Stimulated activated naive B cell treated with anti-CD40 and anti-IgM and Interleukin-4, amounts not matched to agents 10 μg/mL and 1 μg/mL and 100 μg/mL, for 72 hours (primary cell): ENCODE results near the gene ANXA11.
"Not testable (repeated sequence)": the region's sequence is repeated elsewhere in the genome, so short reads cannot be mapped to it uniquely, and the experiment has no call there.

Experiments used
- ATAC-seq, 2 donors: fragments of 150-1000 bp; cut with Tn5 transposase; replicated peaks; 2 replicates each; pipeline ENCODE4 v1.10.0; 2021; ENCODE audit warnings: moderate library complexity in 1 of 2
- DNase-seq: peaks from one replicate; pipeline ENCODE4 v3.0.0; 2021
- H3K27ac Mint-ChIP-seq: one replicate; pipeline ENCODE4 v1.8.0; 2022; ENCODE audit warnings: mild to moderate bottlenecking, mixed read lengths
- H3K27me3 Mint-ChIP-seq, 2 donors: one replicate each; pipeline ENCODE4 v1.8.0; 2022; ENCODE audit warnings: mixed read lengths in 2 of 2
- H3K36me3 Mint-ChIP-seq, 2 donors: one replicate each; pipeline ENCODE4 v1.8.0; 2022; ENCODE audit warnings: mixed read lengths in 2 of 2, mild to moderate bottlenecking in 1 of 2
- H3K4me1 Mint-ChIP-seq, 2 donors: one replicate each; pipeline ENCODE4 v1.8.0; 2022; ENCODE audit warnings: mixed read lengths in 2 of 2, mild to moderate bottlenecking in 1 of 2
- H3K4me3 Mint-ChIP-seq, 2 donors: one replicate each; pipeline ENCODE4 v1.8.0; 2022; ENCODE audit warnings: mild to moderate bottlenecking in 2 of 2, mixed read lengths in 2 of 2, moderate library complexity in 1 of 2
- H3K9me3 Mint-ChIP-seq, 2 donors: one replicate each; pipeline ENCODE4 v1.8.0; 2022; ENCODE audit warnings: mixed read lengths in 2 of 2, mild to moderate bottlenecking in 1 of 2

Gene ANXA11

GRCh38 chr10:80145406-80146308 lies 59.7 kb downstream of the ANXA11 start:
- not testable (repeated sequence) for H3K9me3 Mint-ChIP-seq, H3K4me3 Mint-ChIP-seq, ATAC-seq, DNase-seq
- peak overlapping the region; percentile 26 for H3K27ac Mint-ChIP-seq
- H3K27me3 Mint-ChIP-seq, result peaks cover 10 to 14% of the 10 kb centered on the region in 2 donors
- peaks cover 21 to 29% of the 10 kb centered on the region in 2 donors for H3K36me3 Mint-ChIP-seq
- H3K4me1 Mint-ChIP-seq, result peaks cover 13 to 26% of the 10 kb centered on the region in 2 donors

GRCh38 chr10:80144696-80145131 lies 60.6 kb downstream of the ANXA11 start:
- Mint-ChIP-seq H3K9me3 (no peaks in the 10 kb centered on the region), H3K27me3 (peaks cover 19 to 24% of the 10 kb centered on the region in 2 donors)

GRCh38 chr10:80144067-80144695 lies 61.2 kb downstream of the ANXA11 start:
- ATAC-seq, result peak; percentile 83
- Mint-ChIP-seq H3K4me1 (peaks cover 13 to 26% of the 10 kb centered on the region in 2 donors), H3K9me3 (no peaks in the 10 kb centered on the region), H3K4me3 (peak overlapping the region; percentile 73 to 74), H3K27ac (peak overlapping the region; percentile 92), H3K36me3 (peaks cover 10 to 17% of the 10 kb centered on the region in 2 donors), H3K27me3 (peaks cover 22 to 27% of the 10 kb centered on the region in 2 donors)
- DNase-seq, result peak; percentile 55

More at GRCh38 chr10:80144696-80145131, 60.6 kb downstream of the ANXA11 start:
- DNase-seq, result no peak
- peaks cover 13 to 26% of the 10 kb centered on the region in 2 donors for H3K4me1 Mint-ChIP-seq
- H3K4me3 Mint-ChIP-seq, result peak overlapping the region; percentile 71 to 74
- H3K36me3 Mint-ChIP-seq, result peaks cover 16 to 22% of the 10 kb centered on the region in 2 donors
- ATAC-seq, result peak; percentile 45 to 48
- peak overlapping the region; percentile 92 for H3K27ac Mint-ChIP-seq

- no peak overlapping the region for H3K27ac Mint-ChIP-seq
- H3K27me3 Mint-ChIP-seq, result peaks cover 28 to 30% of the 10 kb centered on the region in 2 donors
- H3K9me3 Mint-ChIP-seq, result no peaks in the 10 kb centered on the region
- H3K4me1 Mint-ChIP-seq, result peaks cover 13 to 22% of the 10 kb centered on the region in 2 donors
- no peaks in the 10 kb centered on the region for H3K36me3 Mint-ChIP-seq
- no peak overlapping the region for H3K4me3 Mint-ChIP-seq
- ATAC-seq, result no peak
- no peak for DNase-seq
Observed at GRCh38 chr10:80141696-80142460, 63.5 kb downstream of the ANXA11 start.

- H3K27me3 Mint-ChIP-seq, result peaks cover 28 to 30% of the 10 kb centered on the region in 2 donors
- H3K9me3 Mint-ChIP-seq, result no peaks in the 10 kb centered on the region
- H3K4me1 Mint-ChIP-seq, result peaks cover 11 to 16% of the 10 kb centered on the region in 2 donors
- ATAC-seq (no peak), DNase-seq (no peak)
- no peak overlapping the region for H3K4me3 Mint-ChIP-seq
- no peak overlapping the region for H3K27ac Mint-ChIP-seq
- H3K36me3 Mint-ChIP-seq, result no peaks in the 10 kb centered on the region
Observed at GRCh38 chr10:80140251-80140650, 65.1 kb downstream of the ANXA11 start.

DNA sequence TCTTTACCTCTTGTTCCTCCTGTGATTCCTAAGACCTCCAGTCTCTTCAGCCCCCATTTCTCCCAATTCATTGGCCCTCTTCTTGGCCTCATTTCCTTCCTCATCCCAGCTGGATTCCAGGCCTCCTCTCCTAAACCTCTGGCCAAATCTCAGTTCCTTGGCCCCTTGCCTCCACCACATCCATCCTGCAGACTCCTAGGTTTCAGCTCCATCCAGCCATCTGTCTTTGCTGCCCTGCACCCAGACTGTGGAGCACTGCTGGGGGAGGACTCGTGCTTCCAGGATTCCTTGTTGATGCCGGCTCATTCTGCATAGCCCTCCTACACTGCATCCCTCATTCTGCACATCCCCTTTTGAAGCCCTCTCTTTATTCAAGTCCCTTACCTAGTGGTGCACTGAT lies 66.1 kb downstream of the ANXA11 start:
- ATAC-seq, result no peak
- Mint-ChIP-seq H3K27ac (no peak overlapping the region), H3K27me3 (peaks cover 34 to 36% of the 10 kb centered on the region in 2 donors), H3K36me3 (no peaks in the 10 kb centered on the region), H3K9me3 (no peaks in the 10 kb centered on the region), H3K4me3 (no peak overlapping the region), H3K4me1 (peaks cover 5 to 7% of the 10 kb centered on the region in 2 donors)
- no peak for DNase-seq

GRCh38 chr10:80137920-80138319 lies 67.4 kb downstream of the ANXA11 start:
- H3K4me3 Mint-ChIP-seq, result no peak overlapping the region
- no peaks in the 10 kb centered on the region for H3K9me3 Mint-ChIP-seq
- H3K4me1 Mint-ChIP-seq, result peaks cover 1 to 5% of the 10 kb centered on the region in 2 donors
- H3K27me3 Mint-ChIP-seq, result peaks cover 42 to 47% of the 10 kb centered on the region in 2 donors
- H3K27ac Mint-ChIP-seq, result no peak overlapping the region
- no peaks in the 10 kb centered on the region for H3K36me3 Mint-ChIP-seq
- no peak for DNase-seq
- ATAC-seq, result no peak

GRCh38 chr10:80137031-80137862 lies 68.1 kb downstream of the ANXA11 start:
- Mint-ChIP-seq H3K27me3 (peaks cover 46 to 52% of the 10 kb centered on the region in 2 donors), H3K36me3 (no peaks in the 10 kb centered on the region), H3K9me3 (no peaks in the 10 kb centered on the region), H3K27ac (no peak overlapping the region), H3K4me3 (no peak overlapping the region), H3K4me1 (peaks cover 4 to 9% of the 10 kb centered on the region in 2 donors)
- no peak for DNase-seq
- ATAC-seq, result no peak

DNA sequence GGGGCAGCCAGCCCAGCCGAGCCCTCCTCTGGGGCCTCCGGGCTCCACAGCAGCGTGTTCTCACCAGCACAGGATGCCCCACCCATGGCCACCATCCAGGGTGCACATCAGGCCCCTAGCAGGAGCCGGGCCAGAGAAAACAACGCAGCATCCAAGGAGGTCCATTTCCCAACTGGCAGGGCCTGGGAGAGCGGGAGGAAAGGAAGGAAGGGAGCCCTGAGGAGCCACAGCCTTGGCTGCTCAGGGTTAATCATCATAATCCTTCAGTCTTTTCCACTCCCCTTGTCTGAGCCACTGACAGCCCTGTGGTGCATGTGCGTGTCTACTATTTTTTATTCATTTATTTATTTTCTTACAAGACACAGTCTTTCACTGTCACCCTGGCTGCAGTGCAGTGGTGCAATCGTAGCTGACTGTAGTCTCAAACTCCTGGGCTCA lies 69.2 kb downstream of the ANXA11 start:
- H3K4me3 Mint-ChIP-seq, result no peak overlapping the region
- ATAC-seq (no peak), DNase-seq (no peak)
- peaks cover 4 to 9% of the 10 kb centered on the region in 2 donors for H3K4me1 Mint-ChIP-seq
- peaks cover 40 to 48% of the 10 kb centered on the region in 2 donors for H3K27me3 Mint-ChIP-seq
- no peak overlapping the region for H3K27ac Mint-ChIP-seq
- no peaks in the 10 kb centered on the region for H3K36me3 Mint-ChIP-seq
- H3K9me3 Mint-ChIP-seq, result no peaks in the 10 kb centered on the region

GRCh38 chr10:80133687-80134086 lies 71.7 kb downstream of the ANXA11 start:
- not testable (repeated sequence) for H3K4me3 Mint-ChIP-seq, H3K27ac Mint-ChIP-seq, H3K9me3 Mint-ChIP-seq, H3K36me3 Mint-ChIP-seq, DNase-seq, H3K4me1 Mint-ChIP-seq, ATAC-seq
- peaks cover 25 to 33% of the 10 kb centered on the region in 2 donors for H3K27me3 Mint-ChIP-seq

GRCh38 chr10:80133206-80133605 lies 72.1 kb downstream of the ANXA11 start:
- peaks cover 25 to 33% of the 10 kb centered on the region in 2 donors for H3K27me3 Mint-ChIP-seq
- H3K36me3 Mint-ChIP-seq, result no peaks in the 10 kb centered on the region
- peak overlapping the region in 1 of 2 donors; percentile 23 for H3K4me3 Mint-ChIP-seq
- H3K9me3 Mint-ChIP-seq, result no peaks in the 10 kb centered on the region
- DNase-seq, result no peak
- no peak for ATAC-seq
- H3K27ac Mint-ChIP-seq, result no peak overlapping the region
- H3K4me1 Mint-ChIP-seq, result peaks cover 4 to 9% of the 10 kb centered on the region in 2 donors

- H3K9me3 Mint-ChIP-seq, result no peaks in the 10 kb centered on the region
- ATAC-seq (no peak), DNase-seq (no peak)
- H3K4me1 Mint-ChIP-seq, result peaks cover 4 to 9% of the 10 kb centered on the region in 2 donors
- no peaks in the 10 kb centered on the region for H3K36me3 Mint-ChIP-seq
- peak within 1 kb of the TSS in 1 of 2 donors; percentile 23 for H3K4me3 Mint-ChIP-seq
- H3K27me3 Mint-ChIP-seq, result peaks cover 25 to 33% of the 10 kb centered on the region in 2 donors
- H3K27ac Mint-ChIP-seq, result no peak within 1 kb of the TSS
Observed at GRCh38 chr10:80132299-80133139, 72.8 kb downstream of the ANXA11 start, which contains the start of gene PLAC9. TSS of gene PLAC9 (plus strand) at chr10:80132730. CDS start at chr10:80132763, 33 bp downstream.
